Measurements from ENCODE around the gene PTX3.

PTX3 gene

DNA sequence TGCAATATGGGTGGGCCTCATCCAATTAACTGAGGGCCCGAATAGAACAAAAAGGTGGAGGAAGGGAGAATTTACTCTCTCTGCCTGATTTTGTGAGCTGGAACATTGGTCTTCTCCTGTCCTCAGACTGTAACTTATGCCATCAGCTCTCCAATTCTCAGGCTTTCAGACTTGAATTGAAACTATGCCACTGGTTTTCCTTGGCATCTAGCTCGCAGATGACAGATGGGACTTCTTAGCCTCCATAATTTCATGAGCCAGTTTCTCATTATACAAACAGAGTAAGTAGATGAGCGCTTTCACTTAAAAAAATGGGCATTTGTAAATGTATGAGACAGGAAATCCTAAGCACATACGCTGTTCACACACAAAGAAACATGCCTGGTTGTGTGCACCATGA lies 8.7 kb upstream of the PTX3 start:
- DNase-seq = no peak

DNA sequence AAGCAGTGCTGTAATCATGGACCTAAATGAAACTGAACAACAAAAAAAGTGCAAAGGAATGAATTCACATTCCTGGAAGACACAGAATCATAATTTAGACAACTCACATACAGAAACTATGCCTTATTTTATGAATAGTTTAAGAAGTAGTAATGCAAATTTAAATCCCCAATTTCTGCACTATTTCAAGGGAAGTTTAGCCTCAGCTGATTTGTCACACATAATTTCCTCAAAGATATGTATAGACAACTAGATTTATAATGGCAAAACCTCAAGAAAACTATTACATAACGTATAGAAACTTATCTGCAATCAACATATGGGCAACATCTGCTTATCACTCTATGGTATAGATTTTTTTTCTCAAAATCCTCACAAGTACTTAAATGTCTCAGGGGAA lies 7.8 kb upstream of the PTX3 start:
- no peak for DNase-seq

DNA sequence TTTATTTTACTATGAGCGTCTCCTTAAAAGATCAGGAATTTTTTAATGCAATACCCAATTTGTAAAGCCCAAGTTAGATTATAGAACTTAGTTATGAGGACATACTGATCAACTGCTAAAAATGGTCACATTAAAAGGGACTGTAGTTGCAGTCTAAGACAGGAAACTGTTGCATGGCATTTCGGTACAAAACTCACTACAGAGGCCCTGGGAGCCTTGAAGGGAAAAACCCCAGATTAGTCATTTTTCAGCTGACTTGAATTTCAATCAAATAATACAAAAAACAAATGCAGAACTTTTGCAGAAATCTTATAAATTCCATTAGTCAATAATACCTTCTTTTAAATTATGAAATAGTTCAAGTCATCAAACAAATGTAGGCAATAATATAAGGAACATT lies 6.9 kb upstream of the PTX3 start:
- peak; percentile 42 for DNase-seq

DNA sequence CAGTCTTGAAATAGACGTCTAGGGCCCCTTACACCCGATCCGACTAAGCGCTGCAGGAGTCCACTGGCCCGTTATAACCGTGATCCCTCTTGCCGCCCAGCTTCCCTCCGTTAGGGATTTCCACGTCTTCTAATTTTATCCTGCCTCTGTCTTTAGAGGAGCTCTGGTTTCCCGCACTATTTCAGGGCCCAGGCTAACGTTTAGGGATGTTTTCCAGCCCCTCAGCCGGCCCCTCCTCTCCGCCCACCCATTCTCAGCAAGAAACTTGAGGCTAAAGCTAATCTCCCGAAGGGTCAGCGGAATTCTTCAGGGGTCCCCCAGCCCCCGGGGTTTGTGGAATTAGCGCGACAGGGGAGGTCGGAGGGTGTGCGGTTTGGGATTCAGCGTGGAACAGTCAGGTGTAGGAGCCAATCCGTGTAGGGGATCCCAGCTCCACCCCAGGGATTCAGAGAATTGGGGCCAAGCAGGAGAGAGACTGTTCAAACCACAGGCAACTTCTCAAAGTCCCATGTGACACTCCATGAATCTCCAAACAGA lies 1.6 kb downstream of the PTX3 start:
- no peak for DNase-seq

DNA sequence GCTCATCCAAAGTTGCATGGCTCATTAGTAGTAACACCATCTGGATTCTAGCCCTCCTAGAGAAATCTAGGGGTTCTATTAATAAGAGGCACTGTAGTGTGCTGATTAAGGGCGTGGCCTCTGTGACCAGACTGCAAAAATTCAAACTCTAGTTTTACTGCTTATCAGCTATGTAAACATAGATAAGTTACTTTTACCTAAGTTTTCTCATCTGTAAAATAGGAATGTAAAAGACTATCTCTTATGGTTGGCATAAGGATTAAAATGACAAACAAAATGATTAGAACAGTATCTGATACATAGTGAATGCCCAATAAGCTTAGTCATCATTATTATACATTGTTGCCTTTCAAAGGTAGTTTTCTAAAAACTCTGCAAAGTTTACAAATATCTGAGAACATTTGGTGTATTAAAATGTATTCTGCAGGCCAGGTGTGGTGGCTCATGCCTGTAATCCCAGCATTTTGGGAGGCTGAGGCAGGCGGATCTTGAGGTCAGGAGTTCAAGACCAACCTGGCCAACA lies 4.5 kb downstream of the PTX3 start:
- no peak for DNase-seq

DNA sequence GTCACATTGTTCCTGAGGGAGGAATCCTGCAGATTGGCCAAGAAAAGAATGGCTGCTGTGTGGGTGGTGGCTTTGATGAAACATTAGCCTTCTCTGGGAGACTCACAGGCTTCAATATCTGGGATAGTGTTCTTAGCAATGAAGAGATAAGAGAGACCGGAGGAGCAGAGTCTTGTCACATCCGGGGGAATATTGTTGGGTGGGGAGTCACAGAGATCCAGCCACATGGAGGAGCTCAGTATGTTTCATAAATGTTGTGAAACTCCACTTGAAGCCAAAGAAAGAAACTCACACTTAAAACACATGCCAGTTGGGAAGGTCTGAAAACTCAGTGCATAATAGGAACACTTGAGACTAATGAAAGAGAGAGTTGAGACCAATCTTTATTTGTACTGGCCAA lies 6.1 kb downstream of the PTX3 start:
- DNase-seq = no peak

DNA sequence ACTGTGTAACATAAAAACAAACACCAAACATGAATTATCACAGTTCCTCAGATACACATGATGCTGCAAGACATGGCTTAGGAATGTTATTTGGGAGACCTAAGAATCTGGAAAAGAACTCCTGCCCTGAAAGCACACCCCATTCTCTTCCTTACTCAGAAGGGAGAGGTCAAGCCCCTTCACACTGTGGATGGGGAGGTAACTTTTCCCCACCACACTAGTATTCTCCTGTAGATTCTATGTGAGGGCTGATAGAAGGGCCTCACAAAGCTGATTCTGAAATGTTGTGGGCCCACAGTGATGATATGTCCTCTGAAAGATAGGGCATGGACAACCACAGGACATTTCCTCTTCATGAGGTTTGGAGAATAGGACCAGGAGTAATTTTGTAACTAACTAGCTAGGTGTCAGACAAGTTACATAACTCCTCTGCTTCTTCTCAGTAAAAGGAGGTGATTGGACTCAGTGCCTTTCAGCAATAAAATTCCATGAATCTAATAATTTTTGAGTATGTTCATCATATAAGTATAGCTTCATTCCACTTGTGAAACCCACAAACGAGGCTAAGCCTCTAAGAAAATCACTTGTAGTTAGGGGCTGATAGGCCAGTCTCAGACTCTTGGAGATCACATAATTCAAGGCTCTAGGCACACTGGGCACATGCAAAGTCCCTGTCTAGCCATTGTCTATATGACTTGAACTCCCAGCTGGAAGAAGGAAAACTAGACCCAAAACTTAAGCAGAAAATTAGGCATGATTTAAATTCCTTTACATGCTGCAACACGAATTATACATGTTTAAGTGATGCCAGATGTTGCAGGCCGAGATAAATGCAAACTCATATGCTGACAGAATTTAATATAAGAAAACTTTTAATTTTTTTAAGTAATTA lies 7.5 kb downstream of the PTX3 start:
- DNase-seq = no peak

DNA sequence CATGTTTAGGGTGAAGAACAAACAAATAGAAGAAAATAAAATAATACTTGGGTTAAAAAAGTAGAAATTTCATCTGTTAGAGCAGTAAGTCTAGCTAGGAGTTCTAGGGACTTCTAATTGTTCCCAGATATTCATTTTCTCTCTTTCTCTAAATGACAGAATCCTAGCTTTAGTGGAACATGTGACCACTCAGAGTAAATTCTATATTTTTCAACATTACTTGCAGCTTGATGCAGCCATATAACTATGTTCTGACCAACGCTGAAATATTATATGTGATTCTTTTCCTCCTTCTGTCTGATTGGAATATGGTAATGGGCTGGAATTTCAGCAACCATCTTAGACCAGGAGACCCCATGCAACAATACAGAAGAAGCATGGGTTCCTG lies 8.1 kb downstream of the PTX3 start:
- no peak for DNase-seq

DNA sequence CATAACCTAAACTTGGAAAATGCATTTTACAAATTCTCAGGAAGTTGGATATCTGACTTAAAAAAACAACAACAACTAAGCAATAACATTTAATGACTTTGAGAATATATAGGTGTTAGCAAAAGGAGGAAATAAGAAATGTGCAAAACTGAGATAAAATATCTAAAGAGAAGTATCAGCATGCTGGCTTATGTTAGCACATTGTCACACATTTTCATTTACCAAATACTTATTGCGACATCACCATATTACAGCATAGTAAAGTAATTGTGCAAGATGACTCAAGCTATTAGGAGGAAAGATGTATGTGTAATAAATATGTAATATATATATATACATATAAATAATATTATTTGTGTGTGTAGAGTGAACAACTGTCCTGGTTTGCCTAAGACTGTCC lies 9.2 kb downstream of the PTX3 start:
- DNase-seq = no peak

DNA sequence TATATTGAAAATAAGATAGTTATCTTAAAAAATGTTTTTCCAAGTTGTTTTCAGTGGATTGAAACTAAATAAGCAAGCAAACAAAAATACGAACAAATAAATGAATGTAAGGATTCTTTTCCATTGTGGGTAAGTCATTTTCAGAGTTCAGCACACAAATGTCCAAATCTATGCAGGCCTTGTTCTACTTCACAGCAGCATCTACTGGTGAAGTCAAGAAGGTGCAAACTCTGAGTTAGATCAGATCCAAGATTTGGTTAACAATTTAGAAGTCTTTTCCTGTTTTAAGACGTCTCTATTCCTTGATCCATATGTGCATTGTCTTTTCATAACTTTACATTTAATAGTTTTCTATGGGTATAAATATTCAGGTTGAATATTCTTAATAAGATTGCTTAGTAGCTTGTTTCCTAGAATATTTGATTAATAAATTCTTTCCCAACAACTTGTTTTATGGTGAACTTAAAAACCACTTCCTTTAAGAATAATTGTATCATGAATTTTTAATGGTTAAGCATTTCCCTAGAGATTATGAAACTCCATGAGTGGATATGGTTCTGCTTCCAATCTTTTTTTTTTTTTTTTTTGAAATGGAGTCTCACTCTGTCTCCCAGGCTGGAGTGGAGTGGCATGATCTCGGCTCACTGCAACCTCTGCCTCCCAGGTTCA lies 10.5 kb downstream of the PTX3 start:
- peak; percentile 51 for DNase-seq

DNA sequence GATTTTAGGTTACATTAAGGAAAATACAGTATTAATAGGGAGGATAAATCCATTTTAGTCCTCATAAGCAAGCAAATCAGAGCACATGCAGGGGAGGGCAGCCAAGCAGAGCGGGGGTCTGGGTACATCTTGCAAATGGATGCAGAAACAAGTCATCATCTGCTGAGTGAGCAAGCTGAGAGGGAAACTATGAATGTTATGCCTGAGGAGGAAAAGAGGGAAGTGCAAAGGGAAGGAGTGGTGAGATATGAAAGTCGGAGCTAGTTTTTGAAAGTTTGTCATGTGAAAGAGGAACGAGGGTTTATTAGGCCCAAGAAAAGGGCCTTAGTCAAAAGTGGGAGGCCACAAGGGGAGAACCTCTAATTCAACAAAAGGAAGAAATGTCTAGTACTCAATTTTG lies 15.4 kb downstream of the PTX3 start:
- DNase-seq = no peak

DNA sequence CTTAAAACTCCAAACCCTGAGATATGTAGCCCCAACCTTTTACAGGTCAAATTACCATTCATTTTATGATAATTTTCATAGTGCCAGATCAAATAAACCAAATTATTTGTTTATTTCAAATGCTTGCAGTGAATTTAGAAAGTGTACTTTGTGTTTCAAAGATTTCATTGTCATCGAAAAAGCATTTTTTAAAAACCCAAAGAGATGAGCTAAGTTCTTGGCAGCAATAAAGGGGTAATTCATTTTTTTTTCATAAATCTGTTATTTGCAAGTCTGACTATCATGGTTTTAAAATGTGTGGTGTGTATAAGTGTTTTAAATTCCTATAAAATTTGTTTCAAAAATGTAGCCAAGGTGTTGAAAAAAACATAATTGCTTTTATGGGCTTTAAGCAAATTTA lies 17.2 kb downstream of the PTX3 start:
- DNase-seq = no peak

DNA sequence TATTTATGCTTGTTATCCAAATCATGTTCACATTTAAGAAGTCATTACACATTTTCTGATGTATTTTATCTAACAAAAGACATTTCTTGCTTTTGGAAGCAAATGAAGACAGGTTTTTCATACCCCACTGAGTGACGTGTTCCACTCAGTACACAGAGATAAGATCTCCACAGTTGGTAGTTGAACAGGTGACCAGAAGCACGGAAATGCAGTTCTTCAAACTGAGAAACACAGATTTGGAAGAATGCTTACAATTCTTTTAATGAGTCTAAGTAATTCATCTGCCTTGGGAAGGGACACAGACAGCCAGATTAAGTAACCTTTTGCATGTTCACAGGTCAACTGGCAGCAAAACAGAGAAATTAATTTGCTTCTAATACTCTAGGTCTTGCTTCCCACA lies 23.1 kb downstream of the PTX3 start:
- no peak for DNase-seq

DNA sequence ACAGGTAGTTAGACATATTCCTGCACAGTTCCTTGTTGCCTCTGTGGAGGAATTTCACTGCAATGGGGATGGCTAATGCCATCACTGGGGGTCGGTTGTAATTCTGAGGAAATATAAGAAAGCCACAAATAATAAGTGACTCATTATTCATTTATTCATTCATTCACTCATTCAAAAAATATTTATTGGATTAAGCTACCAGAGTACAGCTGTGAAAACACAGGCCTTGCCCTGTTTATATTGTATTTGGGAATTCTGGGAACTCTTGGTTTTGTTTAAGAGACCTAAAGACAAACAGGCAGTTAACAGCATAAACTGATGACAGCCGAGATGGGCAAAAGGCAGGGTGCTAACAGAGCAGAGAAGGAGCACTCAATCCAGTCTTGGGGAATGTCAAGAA lies 23.6 kb downstream of the PTX3 start:
- no peak for DNase-seq

DNA sequence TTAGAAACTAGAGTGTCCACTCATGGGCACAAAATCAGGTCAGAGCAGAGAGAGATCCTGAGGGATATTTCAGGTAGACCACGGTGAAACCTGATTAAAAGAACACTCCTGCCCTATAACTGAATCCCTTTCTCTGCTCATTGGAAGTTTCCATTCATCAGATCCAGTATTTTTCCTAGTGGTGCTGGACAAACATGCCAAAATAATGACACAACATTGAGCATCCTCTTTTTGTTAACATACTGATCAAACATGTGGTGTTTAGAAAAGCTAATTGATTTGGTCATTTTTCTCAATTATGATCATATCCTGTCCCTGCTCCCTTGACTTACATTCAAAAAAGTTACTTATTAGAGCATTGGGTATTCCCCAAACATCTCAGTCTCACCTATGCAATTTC lies 27.2 kb downstream of the PTX3 start:
- no peak for DNase-seq

DNA sequence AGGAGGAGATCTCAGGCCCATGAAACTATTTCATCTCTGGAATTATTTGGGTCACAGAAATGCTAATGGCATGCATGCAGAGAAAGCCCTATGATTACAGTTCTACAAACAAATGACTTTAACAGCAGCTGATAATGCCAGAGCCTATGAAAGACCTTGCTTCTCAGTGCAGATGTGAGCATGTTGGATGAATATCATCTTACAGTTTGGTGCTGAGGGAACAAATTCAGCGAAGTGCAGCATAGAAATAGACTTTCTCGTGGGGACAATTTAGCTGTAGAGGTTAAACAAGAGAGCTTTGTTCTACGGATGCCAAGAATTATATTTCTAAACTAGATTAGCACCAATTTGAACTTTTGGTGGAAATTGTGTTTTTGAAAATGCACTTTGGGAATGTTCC lies 27.7 kb downstream of the PTX3 start:
- no peak for DNase-seq

DNA sequence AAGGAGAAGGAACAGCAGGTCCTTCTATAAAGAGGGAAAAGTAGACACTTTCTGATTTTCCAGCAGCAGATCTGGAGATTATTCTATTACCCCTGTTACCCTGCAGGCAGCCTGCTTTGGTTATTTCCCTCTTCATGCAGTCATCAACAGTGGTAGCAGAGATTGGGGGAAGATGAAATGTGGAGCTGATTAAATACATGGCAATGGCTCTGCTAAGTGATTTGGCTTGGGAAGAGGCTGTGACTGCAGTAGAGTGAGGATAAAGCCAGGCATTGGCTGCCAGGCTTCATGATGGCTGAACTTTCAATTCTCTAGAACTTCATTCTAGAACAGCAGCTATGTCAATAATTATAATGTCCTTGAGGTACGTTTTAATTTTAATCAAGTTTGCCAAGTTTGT lies 29.1 kb downstream of the PTX3 start:
- DNase-seq = no peak

DNA sequence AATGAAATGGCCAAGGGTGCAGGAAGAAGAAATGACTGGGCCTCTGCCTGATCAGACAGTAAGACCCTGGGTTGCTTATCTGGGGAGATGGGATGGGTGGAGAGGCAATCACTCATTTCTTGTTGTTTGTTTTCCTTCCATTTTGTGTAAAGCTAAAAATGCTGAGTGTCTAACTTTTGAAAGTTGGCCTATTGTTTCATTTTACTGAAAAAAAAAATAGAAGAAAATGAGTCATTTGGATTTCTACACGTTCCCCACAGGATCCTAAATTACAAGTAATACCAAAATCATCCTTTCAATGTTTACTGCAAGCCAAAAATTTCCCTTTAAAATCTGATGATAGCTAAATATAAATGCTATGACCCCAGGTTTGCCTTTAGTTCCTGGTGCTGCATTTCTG lies 30.6 kb downstream of the PTX3 start:
- DNase-seq = no peak

DNA sequence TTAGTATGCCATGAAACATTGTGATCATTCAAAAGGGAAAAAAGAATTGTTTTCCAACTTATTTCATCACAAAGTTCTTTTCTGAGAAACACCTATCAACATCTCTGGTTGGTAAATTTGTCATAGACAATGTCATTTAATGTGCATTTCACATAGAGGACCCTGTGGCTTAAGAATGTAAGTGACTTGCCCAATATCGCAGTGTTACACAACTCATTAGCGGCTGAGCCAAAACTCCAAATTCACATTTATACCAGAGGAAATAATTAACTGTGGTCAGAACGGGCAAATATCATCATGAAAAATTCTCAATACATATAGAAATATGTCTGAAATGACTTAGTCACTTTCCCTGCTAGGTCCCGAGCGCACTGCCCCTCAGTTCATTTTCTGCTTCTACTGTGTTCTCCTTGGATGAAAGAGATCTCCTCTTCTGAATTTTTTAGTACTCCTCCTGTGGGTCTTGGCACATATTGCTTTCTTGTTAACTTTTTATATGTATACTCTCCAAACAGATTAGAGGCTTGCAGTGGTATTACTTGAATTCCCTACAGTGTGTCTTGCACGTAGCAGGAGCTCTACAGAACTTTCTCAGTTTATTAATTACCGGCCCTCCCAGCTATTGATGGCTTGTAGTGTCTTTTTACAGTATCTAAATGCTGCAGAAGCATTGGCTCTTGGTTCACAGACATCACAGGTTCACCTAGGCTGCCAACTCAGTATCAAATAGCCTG lies 33.1 kb downstream of the PTX3 start:
- no peak for DNase-seq

DNA sequence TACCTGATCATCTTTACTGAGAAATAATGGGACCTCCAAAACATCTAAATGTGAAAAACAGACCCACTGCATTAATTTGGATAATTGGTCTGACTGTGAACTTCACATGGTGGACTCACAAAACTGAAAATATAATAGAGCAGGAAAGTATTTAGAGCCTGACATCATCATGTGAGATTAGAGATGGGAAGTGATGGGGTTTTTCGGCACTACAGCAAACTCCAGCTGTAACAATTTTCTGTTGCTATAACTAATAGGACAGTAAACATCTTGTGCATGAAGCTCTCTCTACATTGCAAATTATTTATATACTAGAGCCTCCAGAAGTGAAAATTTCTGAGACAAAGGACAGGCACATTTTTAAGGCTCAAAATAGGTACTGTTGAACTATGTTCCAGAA lies 34.4 kb downstream of the PTX3 start:
- DNase-seq = no peak

DNA sequence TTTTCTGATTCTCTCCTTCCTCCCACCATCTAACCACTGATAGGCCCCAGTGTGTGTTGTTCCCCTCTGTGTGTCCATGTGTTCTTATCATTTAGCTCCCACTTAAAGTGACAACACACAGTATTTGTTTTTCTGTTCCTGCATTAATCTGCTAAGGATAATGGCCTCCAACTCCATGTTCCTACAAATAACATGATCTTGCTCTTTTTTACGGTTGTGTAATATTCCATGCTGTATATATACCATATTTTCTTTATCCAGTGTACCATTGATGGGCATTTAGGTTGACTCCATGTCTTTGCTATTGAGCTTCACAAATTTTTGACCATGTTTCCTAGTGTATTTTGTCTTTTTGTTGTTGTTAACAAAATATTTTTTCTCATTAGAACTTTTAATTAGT lies 36.0 kb downstream of the PTX3 start:
- DNase-seq = no peak

DNA sequence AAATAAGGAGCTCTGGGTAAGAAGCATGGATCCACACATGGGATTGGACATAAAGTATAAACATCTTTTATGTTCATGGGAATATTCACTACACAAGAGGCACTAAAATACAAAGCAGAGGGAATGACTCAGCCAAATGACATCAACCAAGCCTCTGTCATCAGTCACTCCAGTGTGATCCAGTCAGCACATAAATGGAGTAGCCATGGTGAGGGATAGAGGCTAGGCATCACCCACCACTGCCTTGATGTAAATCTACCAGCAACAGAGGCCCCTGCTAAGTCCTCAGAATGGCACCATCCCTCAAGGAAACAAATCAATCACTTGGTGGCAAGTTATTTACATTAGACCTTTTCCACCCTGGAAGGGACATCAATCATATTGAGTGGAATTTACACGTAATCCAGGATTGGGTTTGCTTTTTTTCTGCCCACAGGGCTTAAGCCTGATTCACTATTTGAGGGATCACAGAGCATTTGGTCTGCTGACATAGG lies 39.3 kb downstream of the PTX3 start:
- DNase-seq = no peak

DNA sequence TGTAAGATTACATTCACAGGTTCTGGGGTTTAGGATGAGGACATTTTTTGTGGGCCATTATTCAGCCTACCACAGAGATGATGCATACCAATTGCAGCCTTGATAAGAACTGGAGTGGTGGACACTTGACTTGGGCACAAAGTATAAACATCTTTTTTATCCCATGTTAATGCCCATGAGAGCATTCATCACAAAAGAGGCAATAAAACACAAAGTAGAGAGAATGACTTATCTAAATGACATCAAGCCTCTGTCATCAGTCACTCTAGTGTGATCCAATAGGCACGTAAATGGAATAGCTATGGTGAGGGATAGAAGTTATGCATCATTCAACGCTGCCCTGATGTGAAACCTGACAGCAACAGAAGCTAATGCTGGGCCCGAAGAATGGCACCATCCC lies 40.8 kb downstream of the PTX3 start:
- DNase-seq = no peak

Measured in amniotic stem cell (primary cell).